HL-60 (cell line): ENCODE results near the gene NAV2.

Experiments used
- POLR2AphosphoS5 ChIP-seq: IDR thresholded peaks from 2 replicates; pipeline ENCODE4 v1.6.1; 2012; ENCODE audit warnings: low read depth
- SPI1 ChIP-seq: IDR thresholded peaks from 2 replicates; pipeline ENCODE4 v1.6.1; 2012; ENCODE audit warnings: low read depth, mild to moderate bottlenecking, borderline replicate concordance
- TF ChIP-seq, protein P1 (sequence below): IDR thresholded peaks from 2 replicates; pipeline ENCODE4 v1.6.1; 2012; ENCODE audit warnings: low read depth; ENCODE audit not compliant: insufficient replicate concordance
- TF ChIP-seq, protein P2 (sequence below): IDR thresholded peaks from one replicate; pipeline ENCODE4 v1.5.1; 2011; ENCODE audit warnings: low read length, control low read depth, inconsistent platforms; ENCODE audit not compliant: insufficient read depth

DNA sequence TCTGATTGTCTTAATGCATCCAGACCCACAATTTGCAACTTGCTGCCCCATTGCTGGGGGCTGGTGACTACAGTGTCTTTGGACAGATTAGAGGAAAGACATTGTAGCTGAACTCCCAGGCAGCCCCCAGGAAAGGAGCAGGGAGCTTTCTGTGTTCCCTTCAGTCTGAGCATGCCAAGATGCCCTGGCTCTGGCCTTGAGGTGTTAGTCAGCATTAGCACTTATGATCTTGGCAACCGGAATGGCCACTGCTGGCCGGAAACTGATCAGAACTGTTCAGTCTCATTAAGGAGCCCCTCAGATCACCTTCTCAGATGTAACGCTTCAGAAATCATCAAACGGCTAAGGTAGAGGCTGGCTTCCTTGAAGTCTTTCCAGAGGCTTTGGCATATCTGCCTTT, 195.2 kb downstream of the NAV2 start:
- TF ChIP-seq, protein P1, sequence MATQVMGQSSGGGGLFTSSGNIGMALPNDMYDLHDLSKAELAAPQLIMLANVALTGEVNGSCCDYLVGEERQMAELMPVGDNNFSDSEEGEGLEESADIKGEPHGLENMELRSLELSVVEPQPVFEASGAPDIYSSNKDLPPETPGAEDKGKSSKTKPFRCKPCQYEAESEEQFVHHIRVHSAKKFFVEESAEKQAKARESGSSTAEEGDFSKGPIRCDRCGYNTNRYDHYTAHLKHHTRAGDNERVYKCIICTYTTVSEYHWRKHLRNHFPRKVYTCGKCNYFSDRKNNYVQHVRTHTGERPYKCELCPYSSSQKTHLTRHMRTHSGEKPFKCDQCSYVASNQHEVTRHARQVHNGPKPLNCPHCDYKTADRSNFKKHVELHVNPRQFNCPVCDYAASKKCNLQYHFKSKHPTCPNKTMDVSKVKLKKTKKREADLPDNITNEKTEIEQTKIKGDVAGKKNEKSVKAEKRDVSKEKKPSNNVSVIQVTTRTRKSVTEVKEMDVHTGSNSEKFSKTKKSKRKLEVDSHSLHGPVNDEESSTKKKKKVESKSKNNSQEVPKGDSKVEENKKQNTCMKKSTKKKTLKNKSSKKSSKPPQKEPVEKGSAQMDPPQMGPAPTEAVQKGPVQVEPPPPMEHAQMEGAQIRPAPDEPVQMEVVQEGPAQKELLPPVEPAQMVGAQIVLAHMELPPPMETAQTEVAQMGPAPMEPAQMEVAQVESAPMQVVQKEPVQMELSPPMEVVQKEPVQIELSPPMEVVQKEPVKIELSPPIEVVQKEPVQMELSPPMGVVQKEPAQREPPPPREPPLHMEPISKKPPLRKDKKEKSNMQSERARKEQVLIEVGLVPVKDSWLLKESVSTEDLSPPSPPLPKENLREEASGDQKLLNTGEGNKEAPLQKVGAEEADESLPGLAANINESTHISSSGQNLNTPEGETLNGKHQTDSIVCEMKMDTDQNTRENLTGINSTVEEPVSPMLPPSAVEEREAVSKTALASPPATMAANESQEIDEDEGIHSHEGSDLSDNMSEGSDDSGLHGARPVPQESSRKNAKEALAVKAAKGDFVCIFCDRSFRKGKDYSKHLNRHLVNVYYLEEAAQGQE = no peak
- TF ChIP-seq, protein P2, sequence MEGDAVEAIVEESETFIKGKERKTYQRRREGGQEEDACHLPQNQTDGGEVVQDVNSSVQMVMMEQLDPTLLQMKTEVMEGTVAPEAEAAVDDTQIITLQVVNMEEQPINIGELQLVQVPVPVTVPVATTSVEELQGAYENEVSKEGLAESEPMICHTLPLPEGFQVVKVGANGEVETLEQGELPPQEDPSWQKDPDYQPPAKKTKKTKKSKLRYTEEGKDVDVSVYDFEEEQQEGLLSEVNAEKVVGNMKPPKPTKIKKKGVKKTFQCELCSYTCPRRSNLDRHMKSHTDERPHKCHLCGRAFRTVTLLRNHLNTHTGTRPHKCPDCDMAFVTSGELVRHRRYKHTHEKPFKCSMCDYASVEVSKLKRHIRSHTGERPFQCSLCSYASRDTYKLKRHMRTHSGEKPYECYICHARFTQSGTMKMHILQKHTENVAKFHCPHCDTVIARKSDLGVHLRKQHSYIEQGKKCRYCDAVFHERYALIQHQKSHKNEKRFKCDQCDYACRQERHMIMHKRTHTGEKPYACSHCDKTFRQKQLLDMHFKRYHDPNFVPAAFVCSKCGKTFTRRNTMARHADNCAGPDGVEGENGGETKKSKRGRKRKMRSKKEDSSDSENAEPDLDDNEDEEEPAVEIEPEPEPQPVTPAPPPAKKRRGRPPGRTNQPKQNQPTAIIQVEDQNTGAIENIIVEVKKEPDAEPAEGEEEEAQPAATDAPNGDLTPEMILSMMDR = no peak
- TF ChIP-seq SPI1 (no peak), POLR2AphosphoS5 (no peak)
